Endothelial cell of umbilical vein (primary cell): ENCODE measurements around the gene ZNF777. TPM values are rescaled to one million over a fixed set of nuclear protein-coding genes. Genes with fewer than 3 reads are reported as not detected.

Source experiments
- BruUV-seq: library from RNA; stranded (reverse); fragments of 400-500 nt; replicated peaks from 2 replicates; lab custom pipeline; 2021; lab: Mats Ljungman, UMichigan
- CTCF ChIA-PET: fragments of 300-600, 350-600 bp; sonication (Branson Sonifier 250); formaldehyde crosslinking; loops from one replicate; lab custom pipeline; 2021; ENCODE audit warnings: antibody characterized with exemption, inconsistent platforms; lab: Charles Lee
- POLR2A ChIA-PET: fragments of 300-600, 350-600 bp; sonication (Branson Sonifier 250); formaldehyde crosslinking; loops from one replicate; lab custom pipeline; 2021; ENCODE audit warnings: antibody characterized with exemption, inconsistent platforms; lab: Charles Lee
- DNase-seq: peaks from one replicate; pipeline ENCODE4 v3.0.0-alpha.2; 2011; ENCODE audit warnings: low read depth, low spot score
- FAIRE-seq: peaks from 2 replicates; lab custom pipeline; 2011; peaks lifted over from hg19 to GRCh38; lab: Jason Lieb, UNC
- H2AFZ ChIP-seq: 2 replicates; pipeline ENCODE4 v1.6.0; 2012; ENCODE audit warnings: low read depth, low read length, control low read depth, inconsistent platforms
- H3K27ac ChIP-seq: 2 replicates; pipeline ENCODE4 v1.5.1; 2011; ENCODE audit warnings: low read depth, mild to moderate bottlenecking, control low read depth, low read length, moderate library complexity; ENCODE audit not compliant: insufficient read depth
- H3K27me3 ChIP-seq, 2 experiments: 2 replicates each; pipeline versions ENCODE4 v1.6.0 to v1.6.1; 2011; ENCODE audit warnings: low read length in 2 of 2, mixed read lengths in 1 of 2; ENCODE audit not compliant: control insufficient read depth in 2 of 2, insufficient read depth in 2 of 2
- H3K36me3 ChIP-seq, 2 experiments: 2 replicates in 1 of 2; 3 replicates in 1 of 2; pipeline ENCODE4 v1.5.1; 2011; ENCODE audit warnings: low read length in 2 of 2, mild to moderate bottlenecking in 1 of 2, moderate library complexity in 1 of 2; ENCODE audit not compliant: control insufficient read depth in 2 of 2, insufficient read depth in 2 of 2; ENCODE audit errors: extremely low read depth in 1 of 2
- H3K4me1 ChIP-seq: 3 replicates; pipeline ENCODE4 v1.5.1; 2011; ENCODE audit warnings: mild to moderate bottlenecking, low read length; ENCODE audit not compliant: control insufficient read depth, insufficient read depth; ENCODE audit errors: extremely low read depth
- H3K4me2 ChIP-seq: 2 replicates; pipeline ENCODE4 v1.6.1; 2011; ENCODE audit warnings: low read length, control low read depth, mixed read lengths; ENCODE audit not compliant: insufficient read depth
- H3K4me3 ChIP-seq, 3 experiments: fragments of 200-600 bp in 1 of 3; sonication (generic), shearing (Covaris generic) in 1 of 3; replicated peaks in 1 of 3; 2 replicates each; pipeline ENCODE4 v1.5.1; 2011 to 2016; ENCODE audit warnings: control low read depth in 3 of 3, low read length in 3 of 3, mild to moderate bottlenecking in 2 of 3, inconsistent platforms in 1 of 3, low read depth in 1 of 3, moderate library complexity in 1 of 3; ENCODE audit not compliant: insufficient read depth in 1 of 3
- H3K79me2 ChIP-seq: 2 replicates; pipeline ENCODE4 v1.6.0; 2012; ENCODE audit warnings: low read length, inconsistent platforms; ENCODE audit not compliant: control insufficient read depth, insufficient read depth
- H3K9ac ChIP-seq: replicated peaks from 2 replicates; pipeline ENCODE3; 2011; ENCODE audit warnings: low read length, control low read depth; ENCODE audit not compliant: insufficient read depth; ENCODE audit errors: extremely low read depth
- H3K9me1 ChIP-seq: replicated peaks from 3 replicates; pipeline ENCODE4 v1.6.0; 2011; ENCODE audit warnings: mild to moderate bottlenecking, low read length; ENCODE audit not compliant: control insufficient read depth, insufficient read depth; ENCODE audit errors: extremely low read depth
- H3K9me3 ChIP-seq: replicated peaks from 2 replicates; pipeline ENCODE4 v1.5.1; 2012; ENCODE audit warnings: low read length, inconsistent platforms; ENCODE audit not compliant: control insufficient read depth, insufficient read depth
- H4K20me1 ChIP-seq: replicated peaks from 2 replicates; pipeline ENCODE3; 2011; ENCODE audit warnings: mild to moderate bottlenecking, low read length; ENCODE audit not compliant: control insufficient read depth, insufficient read depth; ENCODE audit errors: extremely low read depth
- CTCF ChIP-seq, 2 donors: IDR thresholded peaks; 1 replicate in 1 of 2; 2 replicates in 1 of 2; pipeline ENCODE4 v1.5.1; 2011; ENCODE audit warnings: low read length in 2 of 2, mild to moderate bottlenecking in 2 of 2, moderate library complexity in 2 of 2, control low read depth in 1 of 2, inconsistent platforms in 1 of 2, low read depth in 1 of 2; ENCODE audit not compliant: insufficient read depth in 1 of 2; ENCODE audit errors: extremely low read depth in 1 of 2
- EZH2 ChIP-seq: IDR thresholded peaks from 2 replicates; pipeline ENCODE4 v1.6.1; 2012; ENCODE audit warnings: borderline replicate concordance, low read depth, mild to moderate bottlenecking, moderate library complexity, low read length, inconsistent platforms; ENCODE audit not compliant: severe bottlenecking
- FOS ChIP-seq: IDR thresholded peaks from 2 replicates; pipeline ENCODE4 v1.6.1; 2011; ENCODE audit warnings: mild to moderate bottlenecking, low read length, moderate library complexity, borderline replicate concordance; ENCODE audit not compliant: insufficient read depth
- GATA2 ChIP-seq: IDR thresholded peaks from 2 replicates; pipeline ENCODE4 v1.7.0; 2011; ENCODE audit warnings: low read depth, mild to moderate bottlenecking, moderate library complexity, mixed read lengths, low read length; ENCODE audit not compliant: insufficient read length, insufficient read depth
- JUN ChIP-seq: IDR thresholded peaks from 2 replicates; pipeline ENCODE4 v1.6.1; 2011; ENCODE audit warnings: borderline replicate concordance, low read depth; ENCODE audit not compliant: insufficient read length, insufficient read depth
- MAX ChIP-seq: IDR thresholded peaks from 2 replicates; pipeline ENCODE4 v1.6.1; 2011; ENCODE audit not compliant: insufficient read depth, insufficient read length
- MYC ChIP-seq: IDR thresholded peaks from one replicate; pipeline ENCODE4 v1.6.1; 2011; ENCODE audit warnings: mild to moderate bottlenecking, low read depth, low read length
- POLR2A ChIP-seq: IDR thresholded peaks from 2 replicates; pipeline ENCODE4 v1.6.1; 2012; ENCODE audit warnings: low read depth, mild to moderate bottlenecking, control low read depth, low read length
- POLR2AphosphoS5 ChIP-seq: IDR thresholded peaks from 2 replicates; pipeline ENCODE4 v1.6.1; 2012; ENCODE audit warnings: low read depth, mild to moderate bottlenecking, control low read depth, low read length, moderate library complexity; ENCODE audit not compliant: insufficient read depth
- dilution Hi-C: fragments of 300-500 bp; cut with MboI; formaldehyde crosslinking; loops from one replicate; pipeline ENCODE4 v1.15.0; 2019; ENCODE audit warnings: low sequenced_read_pairs; ENCODE audit not compliant: extremely low pct_ligation_motif_present
- intact Hi-C: fragments of 100-400 bp; cut with micrococcal nuclease; formaldehyde crosslinking; loops from one replicate; pipeline ENCODE4 v1.10.0; 2022
- polyA plus RNA-seq, 4 experiments: library from polyadenylated mRNA; depleted of rRNA in 3 of 4; stranded (reverse) in 3 of 4; unstranded in 1 of 4; fragments of >200 nt; gene quantifications; 2 replicates each; pipeline versions ENCODE4 v1.2.1 to v1.2.3, GENCODE V29; 2011 to 2012; ENCODE audit warnings: missing spikeins in 1 of 4
- total RNA-seq: library from RNA; stranded (reverse); gene quantifications from 2 replicates; pipeline ENCODE4 v1.2.3, GENCODE V29; 2021

The ZNF777 gene
- total and polyA plus RNA-seq, 2 donors (not counting 3 experiments of a cell fraction or from before 2014, with no cell fraction given) = 7.4 to 11.1 TPM

- no peak for TF ChIP-seq EZH2
- TF ChIP-seq JUN = no peak
- no peak for TF ChIP-seq MYC
- TF ChIP-seq CTCF (IDR thresholded peaks at IDR 0.05; ENCODE audit: extremely low read depth in 1 of 2, insufficient read depth in 1 of 2, low read depth in 1 of 2, low read length in 2 of 2) = no peak
- no peak for TF ChIP-seq POLR2AphosphoS5
- TF ChIP-seq MAX = no peak
- TF ChIP-seq GATA2 = no peak
- TF ChIP-seq FOS = no peak
- no peak for TF ChIP-seq POLR2A
- DNase-seq (no peak), FAIRE-seq (no peak)
- POLR2A ChIA-PET = no interaction called here
- H3K4me3 ChIP-seq = no peak overlapping the region
- H3K27me3 ChIP-seq = no peaks in the 10 kb centered on the region
- H3K27ac ChIP-seq = no peak overlapping the region
- dilution Hi-C loops (no loop called here), intact Hi-C loops (no loop called here)
- CTCF ChIA-PET = interaction anchor here (1.7 kb wide), 1 partner anchor 17 kb away, joined by 6 read pairs; the partner anchor contains the start of gene ZNF777
- no peak overlapping the region for H3K4me2 ChIP-seq
- peaks cover 0 to 28% of the 10 kb centered on the region in 2 experiments for H3K36me3 ChIP-seq
- no peaks in the 10 kb centered on the region for H3K4me1 ChIP-seq
- peaks cover 3% of the 10 kb centered on the region for H3K79me2 ChIP-seq
- H3K9ac ChIP-seq = no peak overlapping the region
- no TSS peak for BruUV-seq
- H4K20me1 ChIP-seq = no peaks in the 10 kb centered on the region
- H2AFZ ChIP-seq = no peak overlapping the region
- H3K9me1 ChIP-seq = no peaks in the 10 kb centered on the region
- no peaks in the 10 kb centered on the region for H3K9me3 ChIP-seq
Observed at GRCh38 chr7:149477494-149478443, 16.9 kb upstream of the ZNF777 start.
